ENCODE measurements around the gene VPS33A.

DNA sequence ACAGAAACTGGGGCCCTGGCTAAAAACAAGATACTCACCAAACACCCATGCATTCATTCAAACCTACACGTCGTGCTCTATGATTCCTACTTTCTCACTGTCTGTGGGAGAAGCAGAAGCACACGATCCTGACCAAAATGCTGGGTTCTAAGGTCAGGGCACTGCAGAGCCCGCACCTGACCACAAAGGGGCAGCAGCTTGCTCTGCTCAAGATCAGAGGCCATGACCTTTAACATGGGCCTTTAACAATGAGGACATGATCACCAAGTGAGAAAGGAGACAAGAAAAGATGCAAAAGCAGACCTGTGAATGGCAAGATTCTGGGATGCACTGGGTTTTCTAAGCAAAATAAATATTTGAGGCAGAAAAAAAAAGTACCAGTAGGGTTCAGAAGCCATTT, 40.1 kb upstream of the VPS33A start:
- TF ChIP-seq, protein P1, sequence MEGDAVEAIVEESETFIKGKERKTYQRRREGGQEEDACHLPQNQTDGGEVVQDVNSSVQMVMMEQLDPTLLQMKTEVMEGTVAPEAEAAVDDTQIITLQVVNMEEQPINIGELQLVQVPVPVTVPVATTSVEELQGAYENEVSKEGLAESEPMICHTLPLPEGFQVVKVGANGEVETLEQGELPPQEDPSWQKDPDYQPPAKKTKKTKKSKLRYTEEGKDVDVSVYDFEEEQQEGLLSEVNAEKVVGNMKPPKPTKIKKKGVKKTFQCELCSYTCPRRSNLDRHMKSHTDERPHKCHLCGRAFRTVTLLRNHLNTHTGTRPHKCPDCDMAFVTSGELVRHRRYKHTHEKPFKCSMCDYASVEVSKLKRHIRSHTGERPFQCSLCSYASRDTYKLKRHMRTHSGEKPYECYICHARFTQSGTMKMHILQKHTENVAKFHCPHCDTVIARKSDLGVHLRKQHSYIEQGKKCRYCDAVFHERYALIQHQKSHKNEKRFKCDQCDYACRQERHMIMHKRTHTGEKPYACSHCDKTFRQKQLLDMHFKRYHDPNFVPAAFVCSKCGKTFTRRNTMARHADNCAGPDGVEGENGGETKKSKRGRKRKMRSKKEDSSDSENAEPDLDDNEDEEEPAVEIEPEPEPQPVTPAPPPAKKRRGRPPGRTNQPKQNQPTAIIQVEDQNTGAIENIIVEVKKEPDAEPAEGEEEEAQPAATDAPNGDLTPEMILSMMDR (IDR thresholded peaks at IDR 0.05; ENCODE audit: poor library complexity): no peak
- no peak for TF ChIP-seq EZH2phosphoT487 (IDR thresholded peaks at IDR 0.05; ENCODE audit: low read depth, severe bottlenecking, unreplicated experiment)

Measured in hepatocyte (in vitro differentiated cells).